ENCODE measurements around the gene XAGE2. TPM values are rescaled to one million over a fixed set of nuclear protein-coding genes. Genes with fewer than 3 reads are reported as not detected.

The XAGE2 gene
- total and polyA plus RNA-seq, 2 of the 4 experiments (the other 2 are of a cell fraction): not detected

GRCh38 chrX:52352551-52352950, 16.3 kb upstream of the XAGE2 start:
- Histone ChIP-seq H2AFZ (replicated peaks; ENCODE audit: low read length, poor library complexity) (no peak overlapping the region), H4K8ac (ENCODE audit: low read depth in 2 of 2, low read length in 2 of 2) (no peak overlapping the region), H2AK5ac (ENCODE audit: low read depth, low read length) (no peak overlapping the region), H4K5ac (ENCODE audit: low read depth, low read length) (no peak overlapping the region), H3K23ac (ENCODE audit: low read depth, low read length) (no peak overlapping the region), H3K4me1 (ENCODE audit: control insufficient read depth, insufficient read depth, low read length) (no peaks in the 10 kb centered on the region), H2BK120ac (ENCODE audit: low read depth, low read length) (no peak overlapping the region), H3K4me3 (ENCODE audit: insufficient read depth, low read depth, low read length) (no peak overlapping the region), H3K79me1 (ENCODE audit: low read depth in 1 of 2, low read length in 2 of 2) (no peaks in the 10 kb centered on the region), H3K36me3 (ENCODE audit: control insufficient read depth, insufficient read depth, low read length) (no peaks in the 10 kb centered on the region), H3K27me3 (ENCODE audit: control insufficient read depth, insufficient read depth, low read length) (peaks cover 21% of the 10 kb centered on the region), H3K4ac (ENCODE audit: low read depth, low read length) (no peak overlapping the region), H3K9ac (ENCODE audit: low read depth, low read length) (no peak overlapping the region), H3K27ac (ENCODE audit: insufficient read depth, low read length) (no peak overlapping the region), H3K9me3 (ENCODE audit: control insufficient read depth, insufficient read depth, low read length) (no peaks in the 10 kb centered on the region), H3K4me2 (ENCODE audit: low read depth, low read length) (no peak overlapping the region), H2BK5ac (ENCODE audit: low read depth, low read length, poor library complexity, severe bottlenecking) (no peak overlapping the region), H4K20me1 (ENCODE audit: insufficient read depth, low read length) (no peaks in the 10 kb centered on the region; the same call in 1 of the 2 replicates), H2BK20ac (ENCODE audit: low read depth, low read length) (no peak overlapping the region), H2AK9ac (replicated peaks; ENCODE audit: low read depth, low read length, poor library complexity) (no peak overlapping the region), H4K91ac (ENCODE audit: insufficient read depth, low read depth, low read length) (no peak overlapping the region), H3K14ac (replicated peaks; ENCODE audit: low read depth, low read length) (no peak overlapping the region), H2BK15ac (ENCODE audit: low read depth, low read length) (no peak overlapping the region), H3K18ac (ENCODE audit: low read depth, low read length) (no peak overlapping the region), H3K9me1 (ENCODE audit: insufficient read depth, low read length) (no peaks in the 10 kb centered on the region), H3K56ac (ENCODE audit: extremely low read depth, insufficient read depth, low read length) (no peak overlapping the region)
- in situ Hi-C loops (cut with MboI; ENCODE audit: low sequenced_read_pairs): no loop called here
- dilution Hi-C loops (cut with HindIII; ENCODE audit: low sequenced_read_pairs, unreplicated experiment): no loop called here
- POLR2A ChIA-PET (ENCODE audit: unreplicated experiment): no interaction called here
- TF ChIP-seq, protein P1, sequence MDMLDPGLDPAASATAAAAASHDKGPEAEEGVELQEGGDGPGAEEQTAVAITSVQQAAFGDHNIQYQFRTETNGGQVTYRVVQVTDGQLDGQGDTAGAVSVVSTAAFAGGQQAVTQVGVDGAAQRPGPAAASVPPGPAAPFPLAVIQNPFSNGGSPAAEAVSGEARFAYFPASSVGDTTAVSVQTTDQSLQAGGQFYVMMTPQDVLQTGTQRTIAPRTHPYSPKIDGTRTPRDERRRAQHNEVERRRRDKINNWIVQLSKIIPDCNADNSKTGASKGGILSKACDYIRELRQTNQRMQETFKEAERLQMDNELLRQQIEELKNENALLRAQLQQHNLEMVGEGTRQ (IDR thresholded peaks at IDR 0.05; ENCODE audit: low read depth, low read length): no peak
- TF ChIP-seq MAZ (IDR thresholded peaks at IDR 0.05; ENCODE audit: borderline replicate concordance, low read depth, low read length) (no peak), SMC3 (IDR thresholded peaks at IDR 0.05; ENCODE audit: low read depth, low read length) (no peak), RAD21 (IDR thresholded peaks at IDR 0.05; ENCODE audit: low read length) (no peak), CTCF (conservative IDR thresholded peaks at IDR 0.05; ENCODE audit: low read depth, low read length) (no peak), MAFK (IDR thresholded peaks at IDR 0.05; ENCODE audit: low read depth, low read length) (no peak), RCOR1 (IDR thresholded peaks at IDR 0.05; ENCODE audit: insufficient replicate concordance, low read length) (no peak), RFX5 (IDR thresholded peaks at IDR 0.05; ENCODE audit: low read depth, low read length) (no peak), NFE2L2 (IDR thresholded peaks at IDR 0.05; ENCODE audit: low read depth, low read length) (no peak), CEBPB (IDR thresholded peaks at IDR 0.05; ENCODE audit: low read depth, low read length) (no peak)
- intact Hi-C loops (cut with micrococcal nuclease): no loop called here
- DNase-seq (no peak), ATAC-seq (ENCODE audit: low read depth) (no peak)
- WGBS, 2 experiments (ENCODE audit: extremely low coverage in 2 of 2, insufficient read length in 1 of 2): no CpG with 5 or more reads among the region's 1 CpG
- BruUV-seq (replicated peaks): no TSS peak
- CTCF ChIA-PET: no interaction called here

Measured in IMR-90 (cell line).